Measurements from ENCODE around the gene ADAM12. TPM values are rescaled to one million over a fixed set of nuclear protein-coding genes. Genes with fewer than 3 reads are reported as not detected.
"Not testable (repeated sequence)": the region's sequence is repeated elsewhere in the genome, so short reads cannot be mapped to it uniquely, and the experiment has no call there.

ADAM12 gene
- total RNA-seq, 2 donors from 2014 or later = 0.46 TPM; not detected in 1

- Mint-ChIP-seq H3K4me1 (peaks cover 3% of the 10 kb centered on the region), H3K27me3 (ENCODE audit: insufficient read depth) (peaks cover 2% of the 10 kb centered on the region), H3K9me3 (no peaks in the 10 kb centered on the region), H3K36me3 (ENCODE audit: low read depth) (no peaks in the 10 kb centered on the region), H3K4me3 (no peak overlapping the region), H3K27ac (no peak overlapping the region)
- H3K27me3 ChIP-seq (ENCODE audit: control insufficient read depth, insufficient read depth, low read length, poor library complexity, severe bottlenecking) = no peaks in the 10 kb centered on the region
- H3K27ac ChIP-seq (ENCODE audit: low read depth, low read length) = no peak overlapping the region
- H3K9me3 ChIP-seq (ENCODE audit: control insufficient read depth, low read length) = no peaks in the 10 kb centered on the region
- H3K4me1 ChIP-seq (ENCODE audit: control insufficient read depth, insufficient read depth, low read length) = no peaks in the 10 kb centered on the region
- no peak for DNase-seq
- no peak for TF ChIP-seq CTCF (conservative IDR thresholded peaks at IDR 0.05)
- no peak overlapping the region for H3K4me3 ChIP-seq (ENCODE audit: low read length)
- no peaks in the 10 kb centered on the region for H3K36me3 ChIP-seq (ENCODE audit: control insufficient read depth, insufficient read depth, low read length)
- 82 to 88% methylated on average over 2 to 5 of the region's 5 CpGs for WGBS, 2 experiments (ENCODE audit: insufficient coverage in 1 of 2, insufficient read length in 1 of 2)
- no peak overlapping the region for H3K9ac ChIP-seq (ENCODE audit: extremely low read depth, low read length, poor library complexity, severe bottlenecking)
Measured at GRCh38 chr10:126349676-126350075, 38.6 kb downstream of the ADAM12 start.

GRCh38 chr10:126349101-126349500, 39.2 kb downstream of the ADAM12 start:
- Histone ChIP-seq H3K9me3 (ENCODE audit: control insufficient read depth, low read length) (no peaks in the 10 kb centered on the region), H3K27ac (ENCODE audit: low read depth, low read length) (no peak overlapping the region), H3K27me3 (ENCODE audit: control insufficient read depth, insufficient read depth, low read length, poor library complexity, severe bottlenecking) (no peaks in the 10 kb centered on the region), H3K36me3 (ENCODE audit: control insufficient read depth, insufficient read depth, low read length) (no peaks in the 10 kb centered on the region), H3K4me3 (ENCODE audit: low read length) (no peak overlapping the region), H3K4me1 (ENCODE audit: control insufficient read depth, insufficient read depth, low read length) (no peaks in the 10 kb centered on the region), H3K9ac (ENCODE audit: extremely low read depth, low read length, poor library complexity, severe bottlenecking) (no peak overlapping the region)
- Mint-ChIP-seq H3K27ac (no peak overlapping the region), H3K4me1 (peaks cover 3% of the 10 kb centered on the region), H3K4me3 (no peak overlapping the region), H3K27me3 (ENCODE audit: insufficient read depth) (peaks cover 2% of the 10 kb centered on the region), H3K36me3 (ENCODE audit: low read depth) (no peaks in the 10 kb centered on the region), H3K9me3 (peaks cover 4% of the 10 kb centered on the region)
- no peak for DNase-seq
- no peak for TF ChIP-seq CTCF (conservative IDR thresholded peaks at IDR 0.05)
- WGBS, 2 experiments (ENCODE audit: insufficient coverage in 1 of 2, insufficient read length in 1 of 2) = 100% methylated on average over 1 of the region's 1 CpG; no CpG with 5 or more reads in 1 of the 2 experiments

- not testable (repeated sequence) for H3K27me3 Mint-ChIP-seq (ENCODE audit: insufficient read depth); H3K4me1 ChIP-seq (ENCODE audit: control insufficient read depth, insufficient read depth, low read length); DNase-seq; H3K9me3 ChIP-seq (ENCODE audit: control insufficient read depth, low read length); H3K4me1 Mint-ChIP-seq; H3K36me3 Mint-ChIP-seq (ENCODE audit: low read depth); H3K36me3 ChIP-seq (ENCODE audit: control insufficient read depth, insufficient read depth, low read length); H3K4me3 ChIP-seq (ENCODE audit: low read length); H3K4me3 Mint-ChIP-seq; H3K9me3 Mint-ChIP-seq; H3K27me3 ChIP-seq (ENCODE audit: control insufficient read depth, insufficient read depth, low read length, poor library complexity, severe bottlenecking); H3K27ac ChIP-seq (ENCODE audit: low read depth, low read length); H3K9ac ChIP-seq (ENCODE audit: extremely low read depth, low read length, poor library complexity, severe bottlenecking); H3K27ac Mint-ChIP-seq
- 65% methylated on average over 2 of the region's 2 CpGs; no CpG with 5 or more reads in 1 of the 2 experiments for WGBS, 2 experiments (ENCODE audit: insufficient coverage in 1 of 2, insufficient read length in 1 of 2)
Measured at GRCh38 chr10:126343496-126343895, 44.8 kb downstream of the ADAM12 start.

- DNase-seq = no peak
- Histone ChIP-seq H3K4me3 (ENCODE audit: low read length) (no peak overlapping the region), H3K4me1 (ENCODE audit: control insufficient read depth, insufficient read depth, low read length) (no peaks in the 10 kb centered on the region), H3K27me3 (ENCODE audit: control insufficient read depth, insufficient read depth, low read length, poor library complexity, severe bottlenecking) (no peaks in the 10 kb centered on the region), H3K36me3 (ENCODE audit: control insufficient read depth, insufficient read depth, low read length) (no peaks in the 10 kb centered on the region), H3K9ac (ENCODE audit: extremely low read depth, low read length, poor library complexity, severe bottlenecking) (no peak overlapping the region), H3K27ac (ENCODE audit: low read depth, low read length) (no peak overlapping the region), H3K9me3 (ENCODE audit: control insufficient read depth, low read length) (no peaks in the 10 kb centered on the region)
- H3K27ac Mint-ChIP-seq = no peak overlapping the region
- no peaks in the 10 kb centered on the region for H3K4me1 Mint-ChIP-seq
- H3K4me3 Mint-ChIP-seq = no peak overlapping the region
- H3K9me3 Mint-ChIP-seq = peaks cover 4% of the 10 kb centered on the region
- 89% methylated on average over 4 of the region's 5 CpGs; no CpG with 5 or more reads in 1 of the 2 experiments for WGBS, 2 experiments (ENCODE audit: insufficient coverage in 1 of 2, insufficient read length in 1 of 2)
- H3K36me3 Mint-ChIP-seq (ENCODE audit: low read depth) = no peaks in the 10 kb centered on the region
- H3K27me3 Mint-ChIP-seq (ENCODE audit: insufficient read depth) = peaks cover 2% of the 10 kb centered on the region
- TF ChIP-seq CTCF (conservative IDR thresholded peaks at IDR 0.05) = no peak
Measured at GRCh38 chr10:126342680-126343079, 45.6 kb downstream of the ADAM12 start.

Measured in endodermal cell (in vitro differentiated cells).